Muscle of leg (tissue), 11 donors: Measurements from ENCODE around the gene CDK6. TPM values are rescaled to one million over a fixed set of nuclear protein-coding genes. Genes with fewer than 3 reads are reported as not detected.
A peak's percentile ranks its signal among the peaks of the same experiment; 100 is the strongest.

Source experiments
- DNase-seq: peaks from one replicate; pipeline ENCODE4 v3.0.0; 2013
- H3K27ac ChIP-seq: one replicate; pipeline ENCODE4 v1.5.1; 2013; ENCODE audit warnings: mild to moderate bottlenecking, low read length, control low read depth
- H3K27me3 ChIP-seq: one replicate; pipeline ENCODE4 v1.6.1; 2013; ENCODE audit warnings: low read length; ENCODE audit not compliant: control insufficient read depth, insufficient read depth
- H3K36me3 ChIP-seq: one replicate; pipeline ENCODE4 v1.6.1; 2013; ENCODE audit warnings: low read length; ENCODE audit not compliant: control insufficient read depth, insufficient read depth
- H3K4me1 ChIP-seq: one replicate; pipeline ENCODE4 v1.6.1; 2013; ENCODE audit warnings: low read length; ENCODE audit not compliant: control insufficient read depth, insufficient read depth
- H3K4me3 ChIP-seq: one replicate; pipeline ENCODE4 v1.5.1; 2013; ENCODE audit warnings: low read length, control low read depth
- H3K9me3 ChIP-seq: replicated peaks from 2 replicates; pipeline ENCODE4 v1.6.1; 2013; ENCODE audit warnings: low read depth, low read length; ENCODE audit not compliant: control insufficient read depth
- WGBS: methylation state at CpG from one replicate; pipeline ENCODE4 v1.1.5; 2013; ENCODE audit warnings: missing lambda C conversion rate; ENCODE audit not compliant: insufficient coverage; 5-methylcytosine and 5-hydroxymethylcytosine counted together
- polyA plus RNA-seq, 8 donors: library from polyadenylated mRNA; unstranded; fragments of 120-200 nt; gene quantifications; one replicate each; pipeline versions ENCODE4 v1.2.1 to v1.2.3, GENCODE V29; 2013; ENCODE audit warnings: inconsistent platforms in 1 of 8, low replicate concordance in 1 of 8; ENCODE audit not compliant: insufficient read length in 8 of 8, insufficient read depth in 1 of 8
- total RNA-seq: library from RNA; stranded (reverse); fragments of 120-200 nt; gene quantifications from one replicate; pipeline ENCODE4 v1.2.4, GENCODE V29; 2013

Gene CDK6
- total and polyA plus RNA-seq, 9 donors = 36.4 to 77.0 (median 54.0) TPM

GRCh38 chr7:92782855-92783254 lies 53.5 kb downstream of the CDK6 start:
- WGBS = 71% methylated on average over 1 of the region's 3 CpGs
- Histone ChIP-seq H3K27ac (no peak overlapping the region), H3K4me3 (no peak overlapping the region), H3K27me3 (no peaks in the 10 kb centered on the region), H3K36me3 (no peaks in the 10 kb centered on the region), H3K4me1 (peaks cover 8% of the 10 kb centered on the region), H3K9me3 (no peaks in the 10 kb centered on the region)
- no peak for DNase-seq

- peaks cover 8% of the 10 kb centered on the region for H3K4me1 ChIP-seq
- H3K4me3 ChIP-seq = no peak overlapping the region
- no peak for DNase-seq
- no peaks in the 10 kb centered on the region for H3K27me3 ChIP-seq
- 86% methylated on average over 1 of the region's 1 CpG for WGBS
- H3K36me3 ChIP-seq = no peaks in the 10 kb centered on the region
- peaks cover under 1% of the 10 kb centered on the region for H3K9me3 ChIP-seq
- H3K27ac ChIP-seq = peak overlapping the region; percentile 83
Measured at GRCh38 chr7:92782236-92782635, 54.1 kb downstream of the CDK6 start.

GRCh38 chr7:92781117-92781720 lies 55.2 kb downstream of the CDK6 start:
- Histone ChIP-seq H3K36me3 (no peaks in the 10 kb centered on the region), H3K27ac (peak overlapping the region; percentile 83), H3K9me3 (peaks cover 3% of the 10 kb centered on the region), H3K27me3 (no peaks in the 10 kb centered on the region), H3K4me3 (no peak overlapping the region), H3K4me1 (peaks cover 8% of the 10 kb centered on the region)
- 10% methylated on average over 1 of the region's 3 CpGs for WGBS
- DNase-seq = peak; percentile 93

- peaks cover 3% of the 10 kb centered on the region for H3K9me3 ChIP-seq
- no peak overlapping the region for H3K27ac ChIP-seq
- H3K27me3 ChIP-seq = no peaks in the 10 kb centered on the region
- DNase-seq = peak; percentile 71
- WGBS = 26% methylated on average over 2 of the region's 5 CpGs
- H3K36me3 ChIP-seq = peaks cover 5% of the 10 kb centered on the region
- no peak overlapping the region for H3K4me3 ChIP-seq
- peaks cover 6% of the 10 kb centered on the region for H3K4me1 ChIP-seq
Measured at GRCh38 chr7:92778972-92779371, 57.4 kb downstream of the CDK6 start.

- no CpG with 5 or more reads among the region's 1 CpG for WGBS
- H3K36me3 ChIP-seq = peaks cover 8% of the 10 kb centered on the region
Measured at GRCh38 chr7:92777993-92778392, 58.4 kb downstream of the CDK6 start.

GRCh38 chr7:92773808-92774207 lies 62.6 kb downstream of the CDK6 start:
- peaks cover 3% of the 10 kb centered on the region for H3K9me3 ChIP-seq
- no peaks in the 10 kb centered on the region for H3K27me3 ChIP-seq
- peaks cover under 1% of the 10 kb centered on the region for H3K4me1 ChIP-seq
- H3K27ac ChIP-seq = no peak overlapping the region
- WGBS = no CpG with 5 or more reads among the region's 4 CpGs
- H3K4me3 ChIP-seq = no peak overlapping the region
- no peak for DNase-seq
- H3K36me3 ChIP-seq = peaks cover 11% of the 10 kb centered on the region

More at GRCh38 chr7:92777993-92778392, 58.4 kb downstream of the CDK6 start:
- Histone ChIP-seq H3K27ac (no peak overlapping the region), H3K27me3 (no peaks in the 10 kb centered on the region), H3K9me3 (peaks cover 3% of the 10 kb centered on the region), H3K4me1 (peaks cover 6% of the 10 kb centered on the region), H3K4me3 (no peak overlapping the region)
- DNase-seq = no peak

GRCh38 chr7:92769844-92770243 lies 66.5 kb downstream of the CDK6 start:
- DNase-seq = no peak
- H3K36me3 ChIP-seq = peaks cover 13% of the 10 kb centered on the region
- H3K27me3 ChIP-seq = no peaks in the 10 kb centered on the region
- no peak overlapping the region for H3K4me3 ChIP-seq
- no peak overlapping the region for H3K27ac ChIP-seq
- no CpG with 5 or more reads among the region's 1 CpG for WGBS
- peaks cover 10% of the 10 kb centered on the region for H3K4me1 ChIP-seq
- H3K9me3 ChIP-seq = no peaks in the 10 kb centered on the region

GRCh38 chr7:92769394-92769699 lies 67.0 kb downstream of the CDK6 start:
- no peak overlapping the region for H3K27ac ChIP-seq
- H3K27me3 ChIP-seq = no peaks in the 10 kb centered on the region
- DNase-seq = no peak
- H3K9me3 ChIP-seq = no peaks in the 10 kb centered on the region
- no peak overlapping the region for H3K4me3 ChIP-seq
- peaks cover 10% of the 10 kb centered on the region for H3K36me3 ChIP-seq
- peaks cover 10% of the 10 kb centered on the region for H3K4me1 ChIP-seq

GRCh38 chr7:92768501-92769393 lies 67.6 kb downstream of the CDK6 start:
- H3K36me3 ChIP-seq = peaks cover 10% of the 10 kb centered on the region
- WGBS = 88% methylated on average over 3 of the region's 5 CpGs
- no peak overlapping the region for H3K4me3 ChIP-seq
- H3K4me1 ChIP-seq = peaks cover 14% of the 10 kb centered on the region
- H3K9me3 ChIP-seq = no peaks in the 10 kb centered on the region
- DNase-seq = no peak
- peak overlapping the region; percentile 38 for H3K27ac ChIP-seq
- H3K27me3 ChIP-seq = no peaks in the 10 kb centered on the region

GRCh38 chr7:92767437-92767836 lies 68.9 kb downstream of the CDK6 start:
- H3K4me1 ChIP-seq = peaks cover 14% of the 10 kb centered on the region
- no peaks in the 10 kb centered on the region for H3K27me3 ChIP-seq
- no peak for DNase-seq
- H3K36me3 ChIP-seq = peaks cover 4% of the 10 kb centered on the region
- no peak overlapping the region for H3K27ac ChIP-seq
- no peaks in the 10 kb centered on the region for H3K9me3 ChIP-seq
- no peak overlapping the region for H3K4me3 ChIP-seq
